Right lung (tissue), 5 donors: Measurements from ENCODE around the gene RNASE13. TPM values are rescaled to one million over a fixed set of nuclear protein-coding genes. Genes with fewer than 3 reads are reported as not detected.
"Not testable (repeated sequence)": the region's sequence is repeated elsewhere in the genome, so short reads cannot be mapped to it uniquely, and the experiment has no call there.

Experiments used
- DNase-seq, 2 donors: peaks; one replicate each; pipeline ENCODE4 v3.0.0-alpha.2; 2013
- polyA plus RNA-seq, 5 donors: library from polyadenylated mRNA; unstranded; fragments of 120-200 nt; gene quantifications; one replicate each; pipeline versions ENCODE4 v1.2.1 to v1.2.3, GENCODE V29; 2013; ENCODE audit warnings: inconsistent platforms in 1 of 5, low replicate concordance in 1 of 5; ENCODE audit not compliant: insufficient read length in 5 of 5, insufficient read depth in 1 of 5

Gene RNASE13
- polyA plus RNA-seq, 5 donors = 0.16 TPM; not detected in 4

DNA sequence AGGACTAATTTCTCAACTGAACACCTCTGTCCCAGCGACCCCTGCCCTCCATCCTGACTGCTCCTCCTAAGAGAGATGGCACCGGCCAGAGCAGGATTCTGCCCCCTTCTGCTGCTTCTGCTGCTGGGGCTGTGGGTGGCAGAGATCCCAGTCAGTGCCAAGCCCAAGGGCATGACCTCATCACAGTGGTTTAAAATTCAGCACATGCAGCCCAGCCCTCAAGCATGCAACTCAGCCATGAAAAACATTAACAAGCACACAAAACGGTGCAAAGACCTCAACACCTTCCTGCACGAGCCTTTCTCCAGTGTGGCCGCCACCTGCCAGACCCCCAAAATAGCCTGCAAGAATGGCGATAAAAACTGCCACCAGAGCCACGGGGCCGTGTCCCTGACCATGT, 8.3 kb upstream of the RNASE13 start:
- no peak for DNase-seq

- DNase-seq = no peak
These were observed 7.2 kb upstream of the RNASE13 start, which contains the start of gene RNASE7 for GRCh38 chr14:21041676-21042433. Gene RNASE7, plus strand, starts transcription at chr14:21042362. Its CDS starts 631 bp downstream, at chr14:21042993.

- DNase-seq = not testable (repeated sequence)
These were observed 6.3 kb upstream of the RNASE13 start for GRCh38 chr14:21040941-21041340.

DNA sequence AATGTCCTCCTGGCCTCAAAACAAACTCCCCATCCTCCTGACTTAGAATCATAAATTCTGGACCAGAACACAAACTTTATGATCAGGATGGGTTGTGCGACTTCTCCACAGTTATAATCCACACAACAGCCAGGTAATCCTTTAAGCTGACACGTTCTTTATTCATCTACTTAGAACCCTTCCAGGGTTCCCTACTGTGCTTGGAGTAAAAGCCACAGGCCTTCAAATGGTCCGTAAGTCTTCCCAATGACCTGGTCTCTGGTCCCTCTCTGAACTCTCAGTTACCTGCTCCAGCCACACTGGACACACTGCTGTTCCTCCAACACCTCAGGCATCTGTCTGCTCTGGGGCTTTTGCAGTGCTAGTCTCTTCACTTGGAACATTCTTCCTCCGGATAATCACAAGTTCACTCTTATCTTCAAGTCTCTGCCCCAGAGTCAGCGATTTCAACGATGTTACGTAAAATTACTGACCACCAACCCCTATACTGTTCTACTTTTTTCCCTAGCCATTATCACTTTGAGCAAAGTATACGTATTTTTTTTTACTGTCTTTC, 5.8 kb upstream of the RNASE13 start:
- DNase-seq = no peak

DNA sequence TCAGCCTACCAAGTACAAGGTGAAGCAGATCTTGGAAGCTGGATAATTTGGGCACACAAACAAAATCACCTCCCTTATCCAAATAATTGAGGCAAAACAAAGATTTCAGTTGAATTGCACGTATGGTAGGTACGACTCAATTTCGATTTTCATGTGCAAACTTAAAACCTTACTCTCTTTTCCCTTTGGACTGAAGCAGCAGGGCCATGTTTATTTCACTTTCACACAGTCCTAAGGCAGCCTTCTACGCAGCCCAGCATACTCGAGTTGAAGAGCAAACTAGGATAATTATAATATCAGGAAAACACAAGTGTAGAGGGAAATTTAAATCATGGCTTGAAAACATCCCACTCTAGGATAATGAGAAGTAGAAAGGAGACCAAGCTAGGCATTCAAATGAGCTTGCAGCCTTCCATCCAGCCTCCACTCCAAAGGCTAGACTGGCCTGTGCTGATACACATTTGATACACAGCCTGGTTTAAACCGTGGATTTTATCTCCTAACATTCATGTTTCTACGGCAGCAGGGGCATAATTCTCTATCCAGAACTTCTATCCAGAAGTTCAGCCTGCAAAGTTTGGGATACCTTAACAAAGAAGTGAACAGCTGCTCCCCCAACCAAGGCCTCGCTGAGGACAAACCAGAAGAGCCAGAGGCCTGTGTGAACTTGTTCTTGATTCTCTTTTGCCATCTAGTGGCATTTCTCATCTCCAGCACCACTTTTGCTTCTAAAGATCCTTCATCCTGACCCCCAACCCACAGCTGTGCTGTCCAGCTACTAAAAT, 5.2 kb upstream of the RNASE13 start:
- DNase-seq = peak; percentile 56 to 73

- peak; percentile 87 to 92 for DNase-seq
These were observed 4.1 kb upstream of the RNASE13 start for GRCh38 chr14:21038441-21039422.

DNA sequence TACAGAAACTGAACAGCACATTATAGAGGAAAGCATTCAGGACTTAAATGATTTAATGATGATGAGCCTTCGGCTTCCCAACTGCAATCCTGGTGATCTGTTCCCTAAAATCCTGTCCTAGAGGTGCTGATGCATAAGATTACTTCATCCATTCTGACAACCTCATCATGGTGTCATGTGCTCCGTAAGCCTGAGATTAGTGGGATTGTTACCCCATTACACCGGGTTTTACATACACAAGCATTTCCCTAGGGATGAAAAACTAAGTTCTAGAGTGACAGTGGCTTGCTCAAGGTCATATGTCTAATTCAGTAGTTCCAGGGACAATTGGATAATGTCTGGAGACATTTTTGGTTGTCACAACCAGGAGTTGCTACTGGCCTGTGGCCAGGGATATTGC, 2.5 kb upstream of the RNASE13 start:
- DNase-seq = no peak

DNA sequence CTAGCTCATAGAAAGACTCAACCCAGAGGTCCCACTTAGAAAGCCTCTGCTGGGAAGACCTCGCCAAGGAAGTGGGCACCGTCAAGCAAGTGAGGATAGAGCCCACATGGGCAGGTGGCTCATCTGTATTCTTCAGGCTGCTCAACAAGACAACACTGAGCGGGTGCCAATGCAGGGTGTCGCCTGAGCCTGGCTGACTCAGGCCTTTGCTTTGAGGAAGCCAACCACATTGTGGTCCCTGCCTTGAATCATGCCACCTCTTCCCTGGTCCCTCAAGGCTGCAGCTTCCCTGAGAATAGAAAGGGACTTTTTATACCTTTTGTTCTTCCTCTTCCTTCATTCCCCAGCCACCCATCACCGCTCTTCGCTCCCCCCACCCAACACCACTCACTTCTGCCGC, 2.1 kb upstream of the RNASE13 start:
- no peak for DNase-seq

DNA sequence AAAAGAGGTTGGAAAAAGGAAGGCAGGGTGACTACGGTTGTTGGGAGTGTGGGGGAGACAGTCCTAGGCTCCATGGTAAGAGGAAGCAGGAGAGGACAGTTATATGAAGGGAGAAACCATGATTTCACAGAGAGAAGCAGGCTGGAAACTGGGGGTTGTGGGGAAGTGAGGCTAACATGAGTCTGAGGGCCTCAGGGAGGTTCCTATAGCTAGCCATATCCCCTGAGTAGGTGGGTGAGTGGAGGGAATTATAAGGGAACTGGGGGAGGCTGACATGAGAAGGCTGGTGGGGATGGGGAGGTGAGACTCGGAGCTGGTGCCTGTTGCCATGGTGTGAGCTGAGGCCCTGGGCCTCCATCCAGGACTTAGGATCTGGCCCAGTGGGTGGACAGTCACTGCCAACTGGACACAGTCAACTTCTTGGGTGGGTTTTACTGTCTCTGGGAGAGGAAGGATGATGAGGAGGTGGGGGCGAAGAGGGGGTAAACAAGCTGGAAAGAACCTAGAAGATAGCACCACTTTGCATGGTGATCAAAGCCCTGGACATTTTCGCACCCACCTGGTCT, 1.4 kb downstream of the RNASE13 start:
- DNase-seq = no peak

- no peak for DNase-seq
These were observed 2.1 kb downstream of the RNASE13 start for GRCh38 chr14:21032326-21033132.

GRCh38 chr14:21030531-21030930, 4.1 kb downstream of the RNASE13 start:
- DNase-seq = no peak

GRCh38 chr14:21029917-21030316, 4.7 kb downstream of the RNASE13 start, which contains the start of gene TPPP2:
Gene TPPP2, plus strand, starts transcription at chr14:21030217. Its CDS starts 365 bp downstream, at chr14:21030582.
- no peak for DNase-seq

GRCh38 chr14:21026988-21027315, 7.7 kb downstream of the RNASE13 start:
- DNase-seq = no peak

- DNase-seq = no peak
These were observed 8.2 kb downstream of the RNASE13 start for GRCh38 chr14:21026274-21026987.

DNA sequence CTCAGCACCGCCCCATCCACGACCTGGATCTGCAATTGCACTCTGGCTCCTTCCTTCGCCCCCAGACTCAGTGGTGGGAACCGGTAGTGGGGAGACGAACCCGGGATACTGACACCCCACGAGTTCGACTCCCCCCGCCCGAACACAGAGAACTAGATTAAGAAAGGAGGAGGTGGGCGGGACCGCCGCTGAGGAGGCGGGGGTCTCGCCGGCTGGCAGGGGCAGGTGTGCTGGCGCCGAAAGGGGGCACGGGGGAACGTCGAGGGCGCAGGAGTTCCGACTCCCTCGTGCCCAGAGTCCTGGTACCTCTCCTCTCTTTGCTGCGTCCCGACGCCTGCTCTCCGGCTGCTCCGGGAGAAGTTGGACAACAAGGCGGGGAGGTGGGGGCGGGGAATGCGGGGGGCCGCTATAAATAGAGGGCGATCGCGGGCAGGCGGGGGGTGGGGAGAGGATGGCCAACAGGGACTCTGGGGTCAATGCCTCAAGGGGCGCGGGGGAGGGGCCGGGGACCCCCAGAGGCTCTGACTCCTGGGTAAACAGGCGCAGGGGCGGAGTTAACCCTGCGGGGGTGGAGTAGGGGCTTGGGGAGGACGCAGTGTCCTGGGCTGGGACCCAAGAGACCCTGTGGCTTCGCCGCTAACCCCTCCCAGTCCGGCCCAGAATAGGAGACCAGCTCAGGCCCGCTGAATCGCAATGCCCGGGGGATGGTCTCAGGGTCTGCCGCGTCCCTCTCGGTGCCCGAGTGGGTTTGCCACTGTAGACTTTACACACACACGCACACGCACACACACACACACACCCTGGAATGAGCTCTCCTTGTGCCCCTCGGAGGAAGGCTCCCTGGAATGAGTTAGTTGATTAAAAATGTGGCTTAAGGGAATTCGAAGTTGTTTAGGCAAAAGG, 9.0 kb downstream of the RNASE13 start:
- DNase-seq = peak; percentile 64 to 72

- DNase-seq = peak in 1 of 2 donors; percentile 78
These were observed 9.8 kb downstream of the RNASE13 start, which contains the start of gene NDRG2 for GRCh38 chr14:21024585-21025370. Gene NDRG2, minus strand, starts transcription at chr14:21025061. Its CDS starts 1,746 bp downstream, at chr14:21023315.

DNA sequence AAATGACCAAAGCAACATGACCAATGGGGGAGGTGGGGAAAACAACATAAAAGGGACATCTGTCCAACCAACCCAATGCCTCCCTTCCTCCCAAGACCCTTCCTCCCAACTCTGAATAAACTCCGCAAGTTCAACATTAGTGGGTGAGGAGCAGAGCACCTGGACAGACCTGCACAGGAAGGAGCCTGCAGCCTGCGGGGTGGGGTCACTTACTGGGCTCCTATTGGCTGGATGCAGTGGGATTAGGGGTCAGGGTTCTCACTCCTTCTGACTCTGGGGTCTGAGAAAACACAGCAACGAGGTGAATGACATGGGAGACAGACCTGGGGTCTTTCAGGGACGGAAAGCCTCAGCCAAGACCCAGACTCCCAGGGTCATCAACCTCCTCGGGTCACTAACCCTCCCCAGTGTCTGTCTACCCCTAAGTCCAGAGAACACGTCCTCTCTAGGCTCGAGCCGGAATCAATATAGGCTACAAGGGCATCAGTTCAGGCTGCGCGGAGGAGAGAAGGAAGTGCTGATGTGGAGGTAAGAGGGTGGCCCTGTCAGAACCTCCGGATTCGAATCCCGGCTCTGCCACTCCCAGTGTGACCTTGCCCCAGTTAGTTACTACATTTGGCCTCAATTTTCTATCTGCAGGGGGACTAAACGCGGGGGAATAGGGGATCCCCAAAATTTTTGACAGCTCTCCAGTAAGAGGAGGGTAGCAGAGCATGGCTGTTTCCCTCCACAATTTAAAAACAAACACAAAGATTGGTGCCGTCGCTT, 10.6 kb downstream of the RNASE13 start:
- no peak for DNase-seq
